Sciatic nerve (tissue), 1 donor: ENCODE results near the gene SLC16A2. TPM values are rescaled to one million over a fixed set of nuclear protein-coding genes. Genes with fewer than 3 reads are reported as not detected.

Experiments
- total RNA-seq: library from RNA; stranded (reverse); fragmentation: NEBNext Ultra II Directional; extraction: Animal tissue kit (Norgen Biotek cat#: 25700); gene quantifications from one replicate; pipeline ENCODE4 v1.2.1, GENCODE V29; 2021
- donor health status: DM: no; HTN: no; CAD: no.

Gene SLC16A2
- total RNA-seq, 1 donor from 2014 or later, result 18.2 TPM

Other genes with a start within 250 kb of the SLC16A2 start
- not detected for gene ZCCHC13, start 117.3 kb upstream of the SLC16A2 start, total RNA-seq
- gene RLIM, start 193.1 kb downstream of the SLC16A2 start, total RNA-seq, result 39.3 TPM